Type B pancreatic cell (in vitro differentiated cells): ENCODE measurements around the gene SHANK1. TPM values are rescaled to one million over a fixed set of nuclear protein-coding genes. Genes with fewer than 3 reads are reported as not detected.

ENCODE experiments used
- DNase-seq: peaks from one replicate; pipeline ENCODE4 v3.0.0; 2021; ENCODE audit warnings: mixed read lengths; ENCODE audit not compliant: unreplicated experiment; ENCODE audit errors: extremely low spot score
- H3K27ac Mint-ChIP-seq: 2 replicates; pipeline ENCODE4 v1.8.0; 2021; ENCODE audit warnings: mild to moderate bottlenecking, mixed read lengths
- H3K27me3 Mint-ChIP-seq: 2 replicates; pipeline ENCODE4 v1.8.0; 2021; ENCODE audit warnings: mixed read lengths
- H3K36me3 Mint-ChIP-seq: 2 replicates; pipeline ENCODE4 v1.8.0; 2021; ENCODE audit warnings: mixed read lengths
- H3K4me1 Mint-ChIP-seq: one replicate; pipeline ENCODE4 v1.8.0; 2021; ENCODE audit warnings: mixed read lengths; ENCODE audit not compliant: unreplicated experiment
- H3K4me3 Mint-ChIP-seq: 2 replicates; pipeline ENCODE4 v1.8.0; 2021; ENCODE audit warnings: mild to moderate bottlenecking, mixed read lengths
- H3K9me3 Mint-ChIP-seq: 2 replicates; pipeline ENCODE4 v1.8.0; 2021; ENCODE audit warnings: mixed read lengths
- CTCF ChIP-seq: fragments of 200-600 bp; sonication (generic); conservative IDR thresholded peaks from 2 replicates; pipeline ENCODE4 v1.5.0; 2021; ENCODE audit warnings: antibody characterized with exemption, mild to moderate bottlenecking
- total RNA-seq: library from RNA; stranded (reverse); gene quantifications from 2 replicates; pipeline ENCODE4 v1.2.1, GENCODE V29; 2021; ENCODE audit warnings: low replicate concordance

The SHANK1 gene
- total RNA-seq, 1 donor from 2014 or later, result 7.8 TPM

- no peak for DNase-seq
- no peaks in the 10 kb centered on the region for H3K9me3 Mint-ChIP-seq
- H3K4me3 Mint-ChIP-seq, result no peak overlapping the region
- peaks cover 68% of the 10 kb centered on the region for H3K27me3 Mint-ChIP-seq
- H3K27ac Mint-ChIP-seq, result no peak overlapping the region
- no peak for TF ChIP-seq CTCF
- H3K4me1 Mint-ChIP-seq, result peaks cover 7% of the 10 kb centered on the region
- no peaks in the 10 kb centered on the region for H3K36me3 Mint-ChIP-seq
Measured at GRCh38 chr19:50668879-50669278, 50.7 kb downstream of the SHANK1 start.

- peaks cover 68% of the 10 kb centered on the region for H3K27me3 Mint-ChIP-seq
- no peak for DNase-seq
- H3K36me3 Mint-ChIP-seq, result no peaks in the 10 kb centered on the region
- H3K4me1 Mint-ChIP-seq, result peaks cover 7% of the 10 kb centered on the region
- H3K9me3 Mint-ChIP-seq, result no peaks in the 10 kb centered on the region
- no peak for TF ChIP-seq CTCF
- no peak overlapping the region for H3K27ac Mint-ChIP-seq
- no peak overlapping the region for H3K4me3 Mint-ChIP-seq
Measured at GRCh38 chr19:50668416-50668815, 51.2 kb downstream of the SHANK1 start.

- Mint-ChIP-seq H3K9me3 (no peaks in the 10 kb centered on the region), H3K27ac (no peak overlapping the region), H3K27me3 (peaks cover 68% of the 10 kb centered on the region), H3K4me3 (no peak overlapping the region), H3K4me1 (peaks cover 7% of the 10 kb centered on the region), H3K36me3 (no peaks in the 10 kb centered on the region)
- DNase-seq, result no peak
- TF ChIP-seq CTCF, result no peak
Measured at GRCh38 chr19:50667759-50668231, 51.8 kb downstream of the SHANK1 start.

GRCh38 chr19:50667177-50667758, 52.3 kb downstream of the SHANK1 start:
- Mint-ChIP-seq H3K27ac (no peak overlapping the region), H3K4me3 (no peak overlapping the region), H3K9me3 (no peaks in the 10 kb centered on the region), H3K27me3 (peaks cover 69% of the 10 kb centered on the region), H3K36me3 (no peaks in the 10 kb centered on the region), H3K4me1 (peaks cover 7% of the 10 kb centered on the region)
- no peak for TF ChIP-seq CTCF
- no peak for DNase-seq

GRCh38 chr19:50666346-50667176, 53.0 kb downstream of the SHANK1 start:
- Mint-ChIP-seq H3K4me1 (peaks cover 7% of the 10 kb centered on the region), H3K36me3 (no peaks in the 10 kb centered on the region), H3K27ac (no peak overlapping the region), H3K27me3 (peaks cover 67% of the 10 kb centered on the region), H3K4me3 (no peak overlapping the region), H3K9me3 (no peaks in the 10 kb centered on the region)
- no peak for TF ChIP-seq CTCF
- DNase-seq, result no peak
